Activated CD4-positive, CD25-positive, alpha-beta regulatory T cell treated with anti-CD3 and anti-CD28 coated beads, Interleukin-2, amount 50 U/mL, for 72 hours (primary cell): Measurements from ENCODE around the gene AQR.
"Not testable (repeated sequence)": the region's sequence is repeated elsewhere in the genome, so short reads cannot be mapped to it uniquely, and the experiment has no call there.

Source experiments
- DNase-seq: peaks from one replicate; pipeline ENCODE4 v3.0.0; 2021

The AQR gene

GRCh38 chr15:34952481-34952880 lies 17.1 kb downstream of the AQR start:
- no peak for DNase-seq

- no peak for DNase-seq
These were observed 17.5 kb downstream of the AQR start for GRCh38 chr15:34951993-34952392.

- DNase-seq: no peak
These were observed 24.6 kb downstream of the AQR start for GRCh38 chr15:34944936-34945335.

- no peak for DNase-seq
These were observed 25.8 kb downstream of the AQR start for GRCh38 chr15:34943711-34944110.

GRCh38 chr15:34943264-34943663 lies 26.3 kb downstream of the AQR start:
- not testable (repeated sequence) for DNase-seq

- no peak for DNase-seq
These were observed 27.2 kb downstream of the AQR start for GRCh38 chr15:34942363-34942762.

GRCh38 chr15:34941831-34942230 lies 27.7 kb downstream of the AQR start:
- DNase-seq: no peak

GRCh38 chr15:34941185-34941698 lies 28.3 kb downstream of the AQR start:
- DNase-seq: no peak

GRCh38 chr15:34933432-34933975 lies 36.0 kb downstream of the AQR start:
- DNase-seq: no peak

GRCh38 chr15:34928349-34928748 lies 41.2 kb downstream of the AQR start:
- DNase-seq: not testable (repeated sequence)

GRCh38 chr15:34927726-34928125 lies 41.8 kb downstream of the AQR start:
- no peak for DNase-seq

GRCh38 chr15:34914317-34914716 lies 55.2 kb downstream of the AQR start:
- no peak for DNase-seq

- DNase-seq: no peak
These were observed 64.5 kb downstream of the AQR start for GRCh38 chr15:34905047-34905446.

- no peak for DNase-seq
These were observed 65.0 kb downstream of the AQR start for GRCh38 chr15:34904527-34904926.

GRCh38 chr15:34900748-34901147 lies 68.8 kb downstream of the AQR start:
- DNase-seq: no peak

- DNase-seq: no peak
These were observed 73.4 kb downstream of the AQR start for GRCh38 chr15:34896183-34896582.

GRCh38 chr15:34893967-34894366 lies 75.6 kb downstream of the AQR start:
- no peak for DNase-seq

GRCh38 chr15:34892963-34893591 lies 76.5 kb downstream of the AQR start:
- no peak for DNase-seq

GRCh38 chr15:34890424-34890823 lies 79.1 kb downstream of the AQR start:
- DNase-seq: no peak

GRCh38 chr15:34889476-34889875 lies 80.1 kb downstream of the AQR start:
- no peak for DNase-seq

- no peak for DNase-seq
These were observed 83.4 kb downstream of the AQR start for GRCh38 chr15:34886134-34886533.

GRCh38 chr15:34883633-34884032 lies 85.9 kb downstream of the AQR start:
- no peak for DNase-seq

GRCh38 chr15:34883042-34883441 lies 86.5 kb downstream of the AQR start:
- DNase-seq: no peak

- DNase-seq: no peak
These were observed 90.4 kb downstream of the AQR start for GRCh38 chr15:34879107-34879506.

GRCh38 chr15:34876640-34877039 lies 92.9 kb downstream of the AQR start:
- DNase-seq: no peak
